GM19324 (cell line): ENCODE measurements around the gene IDS.

Source experiments
- ATAC-seq: cut with Tn5 transposase; IDR thresholded peaks from one replicate; pipeline ENCODE4 v1.9.1; 2021; ENCODE audit warnings: mild to moderate bottlenecking, moderate library complexity; ENCODE audit not compliant: unreplicated experiment, low FRiP score

The IDS gene

DNA sequence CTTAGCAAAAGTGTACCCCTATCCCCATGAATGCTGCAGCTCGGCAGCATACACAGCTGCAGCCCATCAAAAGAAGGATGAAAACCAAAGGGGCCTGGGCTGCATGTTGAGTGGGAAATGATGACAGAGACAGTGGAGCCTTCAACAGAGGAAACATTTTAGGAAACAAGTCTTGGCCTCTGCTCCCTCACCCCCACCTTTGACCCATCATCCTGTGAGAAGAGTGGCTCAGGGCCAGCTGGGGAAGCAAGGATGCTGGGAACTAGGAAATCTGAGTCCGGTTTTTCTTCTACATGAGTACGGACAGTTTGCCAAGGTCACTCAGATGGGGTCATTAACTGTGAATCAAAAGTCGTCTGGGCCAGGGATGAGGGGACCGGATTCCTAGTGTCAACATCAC is 37.2 kb downstream of the IDS start:
- no peak for ATAC-seq

DNA sequence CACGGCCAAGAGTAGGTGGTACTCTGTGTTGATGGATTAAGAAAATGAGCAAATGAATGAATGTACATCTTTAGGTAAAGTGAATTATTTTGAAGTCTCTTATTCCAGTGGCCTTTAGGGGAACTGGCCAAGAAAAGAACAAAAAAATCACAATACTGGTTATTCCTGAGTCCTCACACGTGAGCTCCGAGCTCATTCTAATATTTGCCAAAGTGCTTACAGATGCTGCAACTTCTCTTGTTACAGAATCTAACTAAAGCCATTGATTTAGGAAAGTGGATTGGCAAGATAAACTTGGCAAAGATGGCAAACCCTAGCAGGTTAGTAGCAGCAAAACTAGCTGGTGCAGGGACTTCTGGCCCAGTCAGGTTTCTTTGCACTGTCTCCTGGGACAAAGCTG is 37.6 kb downstream of the IDS start:
- no peak for ATAC-seq

DNA sequence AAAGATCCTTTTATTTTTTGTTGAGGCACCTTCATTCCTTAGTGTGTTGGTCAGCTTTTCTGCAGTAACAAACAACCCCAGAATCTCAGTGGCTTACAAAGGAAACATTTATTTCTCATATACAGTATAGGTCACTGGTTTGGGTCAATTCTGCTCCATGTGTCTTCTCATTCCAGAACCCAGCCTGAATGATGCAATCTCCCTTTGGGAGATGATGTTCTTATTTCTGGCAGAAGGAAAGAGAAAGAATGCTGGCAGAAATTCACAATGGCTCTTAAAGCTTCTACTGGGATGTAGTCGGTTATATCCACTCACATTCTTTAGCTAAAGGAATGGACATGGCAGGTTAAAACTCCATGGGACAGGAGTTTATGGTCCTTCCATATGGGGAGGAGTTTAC is 42.3 kb downstream of the IDS start:
- ATAC-seq, result no peak

DNA sequence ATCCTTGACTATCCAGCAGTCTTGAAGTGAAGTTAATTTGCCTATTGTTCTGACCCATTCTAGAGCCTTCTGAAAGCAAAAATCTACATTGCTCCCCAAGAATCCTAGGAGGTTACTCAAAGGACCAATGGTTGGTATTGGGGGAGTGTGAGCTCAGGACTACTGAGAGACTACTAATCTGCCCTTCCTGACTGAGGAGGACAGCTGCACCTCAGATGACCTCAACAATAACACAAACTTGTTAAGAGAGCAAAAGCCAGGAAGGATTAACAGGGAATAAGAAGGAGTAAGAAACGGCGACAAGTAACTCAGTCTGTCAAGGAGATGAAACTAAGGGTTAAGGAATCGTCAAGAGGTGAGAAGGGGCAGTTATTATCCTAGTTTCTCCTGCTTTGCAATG is 43.4 kb downstream of the IDS start:
- no peak for ATAC-seq

DNA sequence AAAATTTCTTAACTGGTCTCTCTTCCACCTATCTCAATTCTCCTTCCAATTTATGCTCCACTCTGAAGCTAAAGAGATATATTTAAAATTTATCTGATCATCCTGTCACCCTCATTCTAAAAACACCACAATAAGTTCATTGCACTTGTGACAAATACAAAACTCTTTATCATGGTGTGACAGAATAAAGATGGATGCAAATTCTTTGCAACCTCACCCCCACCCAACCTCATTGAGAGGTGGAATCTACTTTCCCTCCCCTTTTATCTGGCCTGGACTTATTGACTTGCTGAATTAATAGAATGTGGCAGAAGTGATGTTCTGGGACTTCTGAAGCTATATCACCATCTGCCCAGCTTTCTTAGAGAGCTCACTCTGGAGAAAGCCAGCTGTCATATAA is 46.5 kb downstream of the IDS start:
- no peak for ATAC-seq

DNA sequence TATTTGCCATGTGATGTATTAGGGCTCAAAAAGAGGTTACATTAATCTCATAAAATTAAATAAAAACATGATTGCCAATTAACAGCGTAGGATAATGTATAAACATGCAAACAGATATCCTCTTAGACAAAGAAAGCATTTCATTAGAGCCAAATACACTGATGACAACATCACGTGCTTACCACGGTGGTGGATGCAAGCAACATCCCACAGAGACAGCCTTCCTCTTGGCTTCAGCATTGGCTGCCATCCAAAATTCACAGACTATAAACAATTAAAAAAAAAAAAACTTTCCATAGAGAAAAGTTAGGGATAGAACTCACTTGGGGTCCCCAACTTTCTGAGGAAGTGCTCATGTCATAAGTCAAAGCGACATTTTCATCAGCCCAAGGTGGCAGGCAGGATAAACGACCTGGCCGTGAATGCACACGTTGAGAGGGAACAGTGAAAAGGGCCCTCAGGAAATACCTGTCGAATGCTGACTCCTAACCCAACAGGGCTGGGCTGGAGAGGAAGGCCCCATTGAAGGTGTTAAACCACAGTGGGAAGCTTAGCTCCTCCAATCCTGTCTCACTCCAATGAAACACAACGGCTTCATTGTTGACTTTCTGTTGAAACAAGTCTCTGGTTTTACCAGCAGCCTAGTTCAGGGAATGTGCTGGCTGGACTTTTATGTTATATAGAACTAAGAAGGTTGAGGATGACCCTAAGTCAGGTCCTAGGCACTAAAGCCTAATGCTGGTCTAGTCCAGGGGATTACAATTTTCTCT is 48.4 kb downstream of the IDS start:
- ATAC-seq, result no peak

DNA sequence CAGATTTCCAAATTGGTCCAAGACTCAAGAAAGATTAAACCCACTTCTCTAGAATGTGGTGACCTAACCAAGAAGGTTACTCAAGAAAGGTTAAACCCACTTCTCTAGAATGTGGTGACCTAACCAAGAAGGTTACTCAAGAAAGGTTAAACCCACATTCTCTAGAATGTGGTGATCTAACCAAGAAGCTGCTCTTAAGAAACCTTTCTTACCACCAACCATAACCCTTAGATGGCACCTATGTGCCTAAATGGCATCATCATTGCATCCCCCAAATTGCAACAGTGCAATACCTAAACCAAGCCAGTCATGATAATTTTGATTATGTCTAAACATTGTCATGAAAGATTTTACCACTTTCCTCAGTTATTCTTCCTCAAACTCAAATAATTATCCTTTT is 49.2 kb downstream of the IDS start:
- no peak for ATAC-seq

DNA sequence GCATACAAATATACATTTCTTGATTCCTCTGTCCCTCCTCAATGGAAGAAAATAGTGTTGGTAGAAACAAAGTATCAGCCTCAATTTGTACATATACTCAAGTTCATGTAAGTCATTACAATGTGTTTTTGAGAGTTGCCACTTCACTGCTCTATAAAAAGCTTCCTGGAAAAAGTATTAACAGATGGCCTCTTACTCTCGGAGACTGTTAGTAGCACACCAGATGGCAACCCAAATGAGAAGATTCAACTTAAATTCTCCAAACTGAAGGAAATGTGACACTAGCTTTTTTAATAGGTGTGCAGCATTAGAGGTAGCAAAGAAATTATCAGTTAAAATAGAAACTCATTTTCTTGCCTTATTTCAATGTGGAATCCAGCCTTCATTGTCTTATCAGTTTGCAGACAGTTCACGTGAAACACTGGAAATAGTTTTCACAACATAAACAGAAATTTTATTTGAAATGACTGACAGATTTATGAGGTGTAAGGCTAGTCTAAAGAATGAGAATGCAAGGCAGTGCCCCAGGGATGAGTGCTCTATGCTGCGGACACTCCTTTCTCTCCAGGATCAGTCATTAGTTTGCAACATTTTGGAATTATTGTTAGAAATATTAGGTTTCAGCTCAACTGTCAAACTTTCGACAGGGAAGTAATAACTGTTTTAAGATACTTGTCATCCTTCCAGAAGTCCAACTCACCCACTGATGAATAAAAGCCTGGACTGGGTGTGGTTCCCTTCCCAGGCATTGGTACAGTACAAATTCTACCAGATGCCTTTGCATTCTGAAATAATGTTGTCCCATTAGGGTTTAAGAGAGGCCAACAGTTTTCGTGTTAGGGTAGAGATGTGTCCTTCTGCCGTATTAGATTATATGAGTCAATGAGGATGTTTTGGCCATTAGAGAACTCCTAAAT is 50.9 kb downstream of the IDS start:
- ATAC-seq, result no peak

DNA sequence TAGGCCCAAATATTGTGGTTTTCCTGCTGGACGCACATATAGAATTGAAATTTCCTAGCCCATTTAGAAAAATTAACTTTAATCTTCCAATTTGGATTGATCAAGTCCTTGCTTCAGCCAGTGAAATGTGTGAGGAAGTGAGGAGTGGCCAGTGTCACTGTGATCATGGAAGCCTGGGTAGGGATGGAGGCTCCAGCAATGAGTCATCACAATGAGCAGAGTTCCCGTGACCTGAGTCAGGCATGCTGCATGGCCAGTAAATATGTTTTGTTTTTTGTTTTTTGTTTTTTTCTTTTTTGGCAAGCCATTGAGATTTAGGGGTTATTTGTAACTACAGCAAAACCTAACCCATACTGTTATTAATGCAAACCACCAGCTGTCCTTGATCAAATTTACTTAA is 52.1 kb downstream of the IDS start:
- no peak for ATAC-seq

DNA sequence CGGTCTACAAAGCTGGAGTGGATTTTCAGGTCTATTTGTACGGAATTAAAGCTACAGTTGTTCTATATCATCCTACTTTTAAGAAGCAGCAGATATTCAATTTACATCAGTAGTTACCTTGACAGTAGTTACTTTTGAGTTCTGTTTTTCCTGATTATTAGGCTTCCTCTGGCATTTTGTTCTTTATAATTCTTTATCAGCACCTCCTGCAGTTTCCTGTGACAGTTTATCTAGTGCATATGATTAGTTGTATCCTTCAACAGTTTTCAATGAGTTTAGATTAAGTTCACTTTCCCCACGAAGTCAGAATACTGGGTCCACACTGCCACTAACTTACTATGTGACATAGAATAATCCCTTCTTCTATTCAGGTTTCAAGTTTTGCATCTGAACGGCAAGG is 71.7 kb downstream of the IDS start:
- ATAC-seq, result no peak

DNA sequence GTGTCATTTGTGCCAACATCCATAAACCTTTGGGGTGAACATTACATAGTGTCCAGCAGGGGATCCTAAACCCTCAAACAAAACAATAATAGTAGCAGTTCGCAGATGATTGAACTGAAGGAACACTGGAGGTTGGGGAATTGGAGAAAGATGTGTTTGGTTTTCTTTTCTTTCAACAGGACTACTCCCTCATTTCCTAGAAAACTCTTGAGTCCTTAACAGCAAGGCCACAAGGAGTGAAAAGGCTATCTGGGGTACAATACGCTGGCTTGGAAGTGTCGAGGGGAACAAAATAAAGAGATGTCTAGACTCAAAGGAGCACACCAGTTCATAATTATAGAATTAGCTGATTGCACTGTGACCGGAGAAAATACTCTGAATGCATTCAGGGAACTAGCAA is 72.1 kb downstream of the IDS start:
- ATAC-seq, result no peak
